SK-N-SH treated with all-trans-retinoic acid at 6 μM for 48 hours (cell line): ENCODE data around the gene ZSWIM9.

Experiments used
- BACH2 ChIP-seq: fragments of 250-450 bp; sonication (Bioruptor Pico); IDR thresholded peaks from 2 replicates; pipeline ENCODE4 v1.9.0; 2021; ENCODE audit warnings: mild to moderate bottlenecking, borderline replicate concordance
- OSR1 ChIP-seq: fragments of 250-450 bp; sonication (Bioruptor Pico); IDR thresholded peaks from 2 replicates; pipeline ENCODE4 v1.8.0; 2022; ENCODE audit warnings: moderate library complexity, mild to moderate bottlenecking, inconsistent platforms
- ZC3H10 ChIP-seq: fragments of 250-450 bp; sonication (Bioruptor Pico); IDR thresholded peaks from 2 replicates; pipeline ENCODE4 v1.5.1; 2021; ENCODE audit warnings: mild to moderate bottlenecking, moderate library complexity
- ZFP3 ChIP-seq: fragments of 250-450 bp; sonication (Bioruptor Pico); IDR thresholded peaks from 2 replicates; pipeline ENCODE4 v1.5.0; 2020; ENCODE audit warnings: mild to moderate bottlenecking, moderate library complexity
- ZFP30 ChIP-seq: fragments of 450-650 bp; formaldehyde crosslinking; IDR thresholded peaks from 2 replicates; pipeline ENCODE4 v1.5.0; 2022; ENCODE audit warnings: mild to moderate bottlenecking, moderate library complexity
- ZNF8 ChIP-seq: fragments of 450-650 bp; formaldehyde crosslinking; IDR thresholded peaks from 2 replicates; pipeline ENCODE4 v1.5.0; 2020; ENCODE audit warnings: mild to moderate bottlenecking, moderate library complexity
- TF ChIP-seq, protein P1 (sequence below): fragments of 250-450 bp; sonication (Bioruptor Pico); IDR thresholded peaks from 2 replicates; pipeline ENCODE4 v1.5.1; 2020; ENCODE audit warnings: low read depth, mild to moderate bottlenecking, moderate library complexity

DNA sequence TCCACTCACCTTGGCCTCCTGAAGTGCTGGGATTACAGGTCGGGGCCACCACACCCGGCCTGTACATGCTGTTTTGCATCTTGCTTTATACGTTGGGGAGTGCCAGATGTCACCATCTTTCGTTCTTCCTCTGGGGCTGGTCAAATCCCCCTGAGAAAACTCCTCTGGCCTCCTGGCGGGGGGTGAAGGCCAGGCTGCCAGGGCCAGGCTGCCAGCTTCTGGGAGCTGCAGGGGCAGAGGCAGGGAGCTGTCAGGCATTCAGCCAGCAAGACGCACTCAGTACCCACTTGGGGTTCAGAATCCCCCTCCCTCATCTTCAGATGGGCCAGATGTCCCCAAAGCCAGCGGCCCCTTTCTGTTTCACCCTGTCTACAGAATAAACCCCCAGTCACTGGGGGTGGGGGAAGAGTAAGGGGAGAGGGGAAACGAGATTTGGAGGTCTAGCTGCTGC is 16.1 kb downstream of the ZSWIM9 start:
- no peak for TF ChIP-seq ZC3H10 (CRISPR knock-in tag)
- no peak for TF ChIP-seq ZFP30 (CRISPR knock-in tag)
- TF ChIP-seq OSR1 (CRISPR knock-in tag), result no peak
- TF ChIP-seq ZFP3 (CRISPR knock-in tag), result no peak
- TF ChIP-seq ZNF8 (CRISPR knock-in tag), result no peak
- TF ChIP-seq, protein P1, sequence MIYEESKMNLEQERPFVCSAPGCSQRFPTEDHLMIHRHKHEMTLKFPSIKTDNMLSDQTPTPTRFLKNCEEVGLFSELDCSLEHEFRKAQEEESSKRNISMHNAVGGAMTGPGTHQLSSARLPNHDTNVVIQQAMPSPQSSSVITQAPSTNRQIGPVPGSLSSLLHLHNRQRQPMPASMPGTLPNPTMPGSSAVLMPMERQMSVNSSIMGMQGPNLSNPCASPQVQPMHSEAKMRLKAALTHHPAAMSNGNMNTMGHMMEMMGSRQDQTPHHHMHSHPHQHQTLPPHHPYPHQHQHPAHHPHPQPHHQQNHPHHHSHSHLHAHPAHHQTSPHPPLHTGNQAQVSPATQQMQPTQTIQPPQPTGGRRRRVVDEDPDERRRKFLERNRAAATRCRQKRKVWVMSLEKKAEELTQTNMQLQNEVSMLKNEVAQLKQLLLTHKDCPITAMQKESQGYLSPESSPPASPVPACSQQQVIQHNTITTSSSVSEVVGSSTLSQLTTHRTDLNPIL (CRISPR knock-in tag), result no peak
- no peak for TF ChIP-seq BACH2 (CRISPR knock-in tag)
